Fibroblast of the aortic adventitia (primary cell): ENCODE results near the gene PLBD2. TPM values are rescaled to one million over a fixed set of nuclear protein-coding genes. Genes with fewer than 3 reads are reported as not detected.
A peak's percentile ranks its signal among the peaks of the same experiment; 100 is the strongest.

Experiments
- DNase-seq: peaks from one replicate; pipeline ENCODE4 v3.0.0-alpha.2; 2010; ENCODE audit warnings: low read depth
- H3K4me3 ChIP-seq: 2 replicates; pipeline ENCODE4 v1.5.1; 2011; ENCODE audit warnings: low read depth, mild to moderate bottlenecking, control low read depth, low read length, moderate library complexity
- total RNA-seq: library from RNA; depleted of rRNA; stranded (reverse); fragments of >200 nt; gene quantifications from 2 replicates; pipeline ENCODE4 v1.2.3, GENCODE V29; 2012; ENCODE audit warnings: low replicate concordance
- TF ChIP-seq, protein P1 (sequence below): IDR thresholded peaks from 2 replicates; pipeline ENCODE4 v1.5.1; 2011; ENCODE audit warnings: mild to moderate bottlenecking, low read length, control low read depth, inconsistent platforms; ENCODE audit not compliant: insufficient read depth

PLBD2 gene
- total RNA-seq, 1 donor = 35.1 TPM

DNA sequence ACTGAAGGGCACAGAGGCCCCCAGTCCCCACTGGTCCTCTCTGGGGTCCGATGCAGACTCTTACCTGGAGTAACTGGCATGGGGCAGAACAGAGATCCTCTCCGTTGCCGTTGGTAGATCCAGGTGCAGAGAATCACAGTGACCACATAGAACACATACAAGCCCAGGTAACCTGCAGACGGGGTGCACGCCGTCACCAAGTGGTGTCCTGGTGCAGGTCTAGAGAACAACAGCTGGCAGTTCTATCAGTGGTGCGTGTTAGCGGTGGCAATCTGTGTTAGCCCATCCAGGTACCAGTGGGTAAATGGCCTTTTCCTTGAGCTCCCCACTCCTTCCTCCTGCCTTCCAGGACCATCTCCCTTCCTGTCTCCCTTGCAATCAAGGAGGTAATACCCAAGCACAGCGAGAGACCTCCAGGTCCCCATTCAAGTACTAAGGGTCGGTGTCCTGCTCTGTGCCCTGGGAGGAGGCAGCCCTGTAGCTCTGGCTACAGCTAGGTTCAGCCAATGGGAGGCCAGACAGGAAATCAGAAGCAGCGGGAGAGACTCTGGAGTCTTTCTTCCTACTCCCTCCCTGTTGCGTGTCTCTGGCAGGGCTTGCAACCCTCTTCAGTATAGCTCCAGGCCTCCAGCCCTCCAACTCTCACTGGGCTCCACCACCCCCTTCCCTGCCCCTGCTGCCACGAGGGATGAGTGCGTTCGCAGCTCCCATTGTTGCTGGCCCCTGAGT, 39.3 kb upstream of the PLBD2 start:
- no peak overlapping the region for H3K4me3 ChIP-seq

DNA sequence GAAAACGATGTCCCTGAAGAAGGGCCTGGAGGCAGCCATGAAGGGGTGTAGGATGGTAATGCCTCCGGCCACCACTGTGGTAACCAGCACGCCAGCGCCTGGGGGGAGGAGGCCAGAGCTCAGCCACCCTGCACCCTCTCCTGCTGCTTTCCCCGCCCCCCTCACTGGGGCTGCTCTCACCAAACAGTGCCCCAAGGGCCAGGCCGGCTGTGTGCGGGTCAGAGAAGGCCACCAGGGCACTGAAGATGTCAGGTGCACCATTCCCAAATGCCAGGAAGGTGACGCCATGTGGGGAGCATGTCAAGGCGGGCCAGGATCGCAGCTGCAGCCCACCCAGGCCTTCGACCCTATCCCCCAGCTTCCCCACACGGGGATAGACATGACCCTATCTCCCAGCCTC, 38.0 kb upstream of the PLBD2 start:
- TF ChIP-seq, protein P1, sequence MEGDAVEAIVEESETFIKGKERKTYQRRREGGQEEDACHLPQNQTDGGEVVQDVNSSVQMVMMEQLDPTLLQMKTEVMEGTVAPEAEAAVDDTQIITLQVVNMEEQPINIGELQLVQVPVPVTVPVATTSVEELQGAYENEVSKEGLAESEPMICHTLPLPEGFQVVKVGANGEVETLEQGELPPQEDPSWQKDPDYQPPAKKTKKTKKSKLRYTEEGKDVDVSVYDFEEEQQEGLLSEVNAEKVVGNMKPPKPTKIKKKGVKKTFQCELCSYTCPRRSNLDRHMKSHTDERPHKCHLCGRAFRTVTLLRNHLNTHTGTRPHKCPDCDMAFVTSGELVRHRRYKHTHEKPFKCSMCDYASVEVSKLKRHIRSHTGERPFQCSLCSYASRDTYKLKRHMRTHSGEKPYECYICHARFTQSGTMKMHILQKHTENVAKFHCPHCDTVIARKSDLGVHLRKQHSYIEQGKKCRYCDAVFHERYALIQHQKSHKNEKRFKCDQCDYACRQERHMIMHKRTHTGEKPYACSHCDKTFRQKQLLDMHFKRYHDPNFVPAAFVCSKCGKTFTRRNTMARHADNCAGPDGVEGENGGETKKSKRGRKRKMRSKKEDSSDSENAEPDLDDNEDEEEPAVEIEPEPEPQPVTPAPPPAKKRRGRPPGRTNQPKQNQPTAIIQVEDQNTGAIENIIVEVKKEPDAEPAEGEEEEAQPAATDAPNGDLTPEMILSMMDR = no peak
- no peak overlapping the region for H3K4me3 ChIP-seq
- DNase-seq = no peak

More for the DNA sequence above, 39.3 kb upstream of the PLBD2 start:
- TF ChIP-seq, protein P1 = no peak
- DNase-seq = no peak

GRCh38 chr12:113322343-113322742, 36.0 kb upstream of the PLBD2 start:
- TF ChIP-seq, protein P1 = no peak
- H3K4me3 ChIP-seq = no peak overlapping the region
- peak; percentile 66 for DNase-seq

GRCh38 chr12:113325916-113326315, 32.5 kb upstream of the PLBD2 start:
- DNase-seq = peak; percentile 98
- TF ChIP-seq, protein P1 = no peak

GRCh38 chr12:113326775-113327395, 31.5 kb upstream of the PLBD2 start:
- H3K4me3 ChIP-seq = no peak overlapping the region
- TF ChIP-seq, protein P1 = peak; percentile 44
- peak; percentile 65 for DNase-seq

More at GRCh38 chr12:113325916-113326315, 32.5 kb upstream of the PLBD2 start:
- no peak overlapping the region for H3K4me3 ChIP-seq

GRCh38 chr12:113328368-113328889, 30.0 kb upstream of the PLBD2 start:
- H3K4me3 ChIP-seq = no peak overlapping the region
- TF ChIP-seq, protein P1 = no peak
- DNase-seq = no peak
